GM19238 (cell line): ENCODE data around the gene GSC2.
A peak's percentile ranks its signal among the peaks of the same experiment; 100 is the strongest.
"Not testable (repeated sequence)": the region's sequence is repeated elsewhere in the genome, so short reads cannot be mapped to it uniquely, and the experiment has no call there.

Experiments used
- DNase-seq: peaks from one replicate; pipeline ENCODE4 v3.0.0; 2011; ENCODE audit warnings: low spot score; ENCODE audit not compliant: insufficient read length

GSC2 gene

GRCh38 chr22:19156109-19156508, 6.0 kb upstream of the GSC2 start:
- DNase-seq = not testable (repeated sequence)

DNA sequence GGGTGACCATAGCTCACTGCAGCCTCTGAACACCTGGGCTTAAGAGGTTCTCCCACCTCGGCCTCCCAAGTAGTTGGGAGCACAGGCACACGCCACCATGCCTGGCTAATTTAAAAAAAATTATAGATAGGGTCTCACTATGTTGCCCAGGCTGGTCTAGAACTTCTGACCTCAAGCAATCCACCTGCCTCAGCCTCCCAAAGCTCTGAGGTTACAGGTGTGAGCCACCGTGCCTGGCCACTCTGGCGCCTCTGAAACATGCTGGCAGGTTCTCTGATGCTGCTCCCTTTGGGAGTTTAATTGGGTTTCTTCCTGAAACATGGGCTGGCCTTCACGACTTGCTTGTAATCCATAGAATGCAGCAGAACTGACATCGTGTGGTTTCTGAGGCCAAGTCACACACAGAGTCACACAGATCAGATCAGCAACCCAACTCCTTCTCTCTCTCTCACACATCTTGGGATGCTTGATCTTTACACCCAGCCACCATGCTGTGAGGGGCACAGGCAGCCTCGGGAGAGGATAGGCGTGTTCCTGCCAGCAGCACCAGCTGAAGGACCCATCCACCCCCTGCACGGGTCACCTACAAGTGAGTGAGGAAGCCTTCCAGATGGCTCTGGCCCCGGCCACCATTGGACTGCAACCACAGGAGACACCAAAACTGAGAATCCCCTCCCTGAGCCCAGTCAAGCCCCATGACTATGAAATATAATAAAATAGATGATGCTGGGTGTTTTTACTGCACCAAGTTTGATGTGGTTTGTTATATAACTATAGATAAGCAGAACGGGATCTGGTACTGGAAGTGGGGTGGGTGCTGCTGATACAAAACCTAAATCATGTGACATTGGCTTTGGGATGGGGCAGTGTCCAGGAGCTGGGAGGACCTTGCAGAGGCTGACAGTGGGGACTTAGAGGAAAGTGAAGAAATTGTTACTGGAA, 3.1 kb upstream of the GSC2 start:
- no peak for DNase-seq

DNA sequence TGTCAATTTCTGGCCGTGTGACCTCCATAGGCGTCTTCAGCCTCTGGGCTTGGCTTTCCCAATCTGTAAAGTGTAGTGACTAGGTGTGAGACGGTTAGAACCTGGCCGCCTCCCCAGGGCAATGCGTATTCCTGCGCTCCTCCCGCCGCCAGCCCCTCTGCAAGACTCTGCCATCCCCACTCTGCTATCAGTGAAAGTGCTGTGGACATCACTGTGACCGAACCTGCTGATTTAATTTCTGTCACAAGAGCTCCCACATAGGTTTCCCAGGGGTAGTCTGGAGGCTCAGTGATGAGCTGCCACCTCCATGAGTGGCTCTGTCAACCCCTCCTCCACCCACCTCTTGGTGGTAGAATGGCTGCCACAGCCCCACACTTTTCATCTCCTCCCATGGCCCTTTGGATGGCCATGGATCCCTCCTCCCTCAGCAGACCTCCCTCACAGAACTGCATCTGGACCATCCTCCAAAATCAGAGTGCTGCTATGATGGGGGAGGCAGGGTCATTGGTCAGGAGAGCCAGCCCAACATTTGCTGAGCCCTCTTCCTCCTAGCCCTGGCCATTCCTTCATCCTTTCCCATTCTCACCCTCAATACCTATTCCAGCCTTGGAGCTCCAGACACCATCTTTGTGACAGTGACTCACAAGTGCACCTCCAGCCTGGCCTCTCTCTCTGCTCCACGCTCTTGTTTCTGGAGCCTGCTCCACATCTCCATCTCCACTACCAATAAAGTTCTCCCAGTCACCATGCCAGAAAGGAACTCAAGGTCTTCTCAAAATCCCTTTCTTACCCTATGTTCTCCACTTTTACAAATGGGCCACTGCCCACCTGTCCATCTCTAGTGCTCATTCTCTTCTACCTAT, 1.5 kb upstream of the GSC2 start:
- no peak for DNase-seq

DNA sequence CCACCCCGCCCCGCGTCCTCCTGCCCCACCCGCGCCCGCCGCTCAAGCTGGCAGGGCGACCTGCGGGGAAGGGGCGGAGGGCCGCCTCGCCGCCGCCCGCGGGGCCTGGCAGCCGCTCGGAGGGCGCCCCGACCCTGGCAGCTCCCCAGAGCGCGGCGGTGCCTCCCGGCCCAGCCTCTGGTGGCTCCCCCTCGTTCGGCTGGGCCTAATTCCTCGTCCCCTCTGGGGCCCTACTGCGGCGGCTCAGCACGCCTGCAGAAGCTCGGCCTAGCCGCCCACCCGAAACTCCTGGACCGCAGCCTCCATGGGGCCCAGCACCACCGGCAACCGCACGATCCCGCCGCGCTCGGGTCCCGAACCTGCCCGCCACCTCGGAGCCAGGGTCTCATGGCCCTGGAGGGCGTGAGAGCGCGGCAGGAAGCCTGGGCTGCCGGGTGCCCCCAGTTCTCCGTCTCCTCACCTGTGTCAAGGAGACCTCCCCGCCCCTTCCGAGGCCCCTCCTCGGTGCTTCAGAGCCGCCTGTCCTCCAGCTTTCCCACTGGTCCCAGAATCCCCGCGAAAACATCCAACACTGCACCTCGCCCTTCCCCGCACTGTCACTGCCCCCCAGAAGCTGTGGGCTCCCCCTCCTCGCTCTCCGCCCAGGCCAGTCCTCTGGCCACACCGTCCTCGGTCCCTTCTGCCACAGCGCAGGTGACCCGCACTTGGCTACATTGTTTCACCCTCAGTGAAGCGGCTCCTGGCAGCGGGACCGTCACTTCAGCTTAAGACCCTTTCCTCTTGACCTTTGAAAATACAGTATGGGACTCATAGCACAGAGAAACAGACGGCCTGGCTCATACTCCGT, 613 bp upstream of the GSC2 start:
- DNase-seq = no peak

DNA sequence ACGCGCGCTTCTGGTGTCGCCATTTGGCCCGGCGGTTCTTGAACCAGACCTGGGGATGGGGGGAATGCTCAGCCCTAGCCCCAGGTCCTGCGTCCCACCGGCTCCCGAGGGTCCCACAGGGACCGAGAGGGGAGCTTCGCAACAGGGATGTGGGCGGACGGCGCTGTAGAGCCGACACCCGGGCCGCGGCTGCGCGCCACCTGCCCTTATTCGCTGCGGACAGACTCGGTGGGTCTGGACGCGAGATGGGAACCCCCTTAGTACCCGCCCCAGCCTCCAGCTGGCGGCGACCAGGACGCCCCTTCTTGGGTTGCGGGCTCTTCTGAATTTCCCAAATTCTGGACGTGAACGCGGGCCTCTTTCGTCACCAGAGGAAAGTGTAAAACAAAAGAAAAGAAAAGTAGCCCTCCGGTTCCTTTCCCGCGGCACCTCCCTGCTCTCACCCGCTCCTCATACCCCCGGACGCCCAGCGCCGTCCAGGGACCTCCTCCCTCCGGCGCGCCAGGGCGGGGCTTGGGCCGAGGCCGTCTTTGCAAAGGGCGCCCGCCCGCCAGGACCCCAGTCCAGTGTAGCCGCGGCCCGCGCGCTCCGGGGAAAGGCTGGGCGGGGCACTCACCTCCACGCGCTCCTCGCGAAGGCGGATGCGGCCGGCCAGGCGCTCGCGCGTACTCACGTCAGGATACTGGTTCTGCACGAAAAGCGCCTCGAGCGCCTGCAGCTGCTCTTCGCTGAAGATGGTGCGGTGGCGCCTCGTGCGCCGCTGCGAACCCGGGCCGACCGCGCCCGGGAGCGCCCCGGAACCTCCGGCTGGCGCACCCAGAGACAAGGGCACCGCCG, 827 bp downstream of the GSC2 start:
- no peak for DNase-seq

GRCh38 chr22:19148417-19149046, 1.6 kb downstream of the GSC2 start:
- no peak for DNase-seq

- DNase-seq = no peak
Observed at GRCh38 chr22:19147195-19147780, 2.8 kb downstream of the GSC2 start.

DNA sequence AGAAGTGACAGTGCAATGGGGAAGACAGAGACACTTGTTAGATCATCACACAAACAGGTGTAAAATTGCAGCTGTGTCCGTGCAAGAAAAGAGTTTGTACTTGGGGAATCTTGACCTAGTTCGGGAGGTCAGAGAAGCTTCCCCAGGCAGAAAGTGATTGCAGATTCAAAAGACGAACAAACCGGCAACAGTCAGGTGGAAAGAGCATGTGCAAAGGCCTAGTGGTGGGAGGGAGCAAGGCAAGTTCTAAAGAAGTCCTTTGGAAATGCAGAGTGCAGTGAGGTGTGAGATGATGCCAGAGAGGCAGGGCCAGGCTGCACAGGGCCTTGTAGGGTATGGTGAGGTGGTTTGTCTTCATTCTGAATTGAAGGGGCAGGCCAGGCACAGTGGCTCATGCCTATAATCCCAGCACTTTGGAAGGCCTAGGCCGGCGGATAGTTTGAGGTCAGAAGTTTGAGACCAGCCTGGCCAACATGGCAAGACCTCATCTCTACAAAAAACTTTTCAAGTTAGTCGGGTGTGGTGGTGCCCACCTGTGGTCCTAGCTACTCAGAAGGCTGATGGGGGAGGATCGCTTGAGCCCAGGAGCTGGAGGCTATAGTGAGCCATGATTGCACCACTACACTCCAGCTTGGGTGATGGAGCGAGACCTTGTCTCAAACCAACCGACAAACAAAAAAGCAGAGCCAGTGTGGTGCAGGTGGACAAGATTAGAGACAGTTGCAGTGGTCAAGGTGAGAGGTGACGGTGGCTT, 3.7 kb downstream of the GSC2 start:
- DNase-seq = no peak

GRCh38 chr22:19143967-19144400, 6.1 kb downstream of the GSC2 start:
- DNase-seq = peak; percentile 41

DNA sequence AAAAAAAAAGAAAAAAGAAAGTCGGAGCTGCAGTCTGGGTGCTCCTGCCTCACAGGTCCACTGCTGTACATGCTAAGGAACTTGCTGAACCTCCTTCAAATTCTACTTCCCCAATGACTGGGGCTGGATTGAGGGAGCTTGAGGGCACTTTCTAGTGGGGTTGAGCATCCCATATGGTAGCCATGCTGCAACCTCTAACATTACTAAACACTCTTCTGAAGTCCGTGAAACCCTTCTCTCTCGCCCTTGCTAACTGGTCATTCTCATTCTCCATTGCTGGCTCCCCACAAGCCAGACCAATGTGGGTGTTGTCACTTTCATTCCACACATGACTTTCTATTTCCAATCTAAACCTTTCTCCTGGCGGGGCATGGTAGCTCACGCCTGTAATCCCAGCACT, 6.9 kb downstream of the GSC2 start:
- DNase-seq = no peak

- no peak for DNase-seq
Observed at GRCh38 chr22:19142394-19142793, 7.7 kb downstream of the GSC2 start.

- no peak for DNase-seq
Observed at GRCh38 chr22:19139974-19140373, 10.1 kb downstream of the GSC2 start.

DNA sequence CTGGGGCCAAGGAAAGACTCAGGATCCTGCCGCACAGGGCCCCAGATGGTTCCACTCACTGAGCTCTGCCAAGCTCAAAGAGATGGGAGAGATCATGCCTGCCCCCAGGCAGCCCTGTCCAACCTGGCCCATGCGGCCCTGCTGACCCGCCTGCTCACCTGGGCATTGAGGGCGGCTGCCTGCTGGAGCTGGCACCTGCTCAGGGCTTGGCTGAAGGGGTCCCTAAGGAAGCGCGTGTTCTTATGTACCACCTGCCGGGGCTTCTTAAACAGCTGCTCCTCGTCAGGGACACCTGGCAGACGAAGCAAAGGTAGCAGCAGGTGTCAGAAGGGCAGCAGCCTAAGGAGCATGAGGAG, 11.1 kb downstream of the GSC2 start:
- DNase-seq = no peak

- DNase-seq = no peak
Observed at GRCh38 chr22:19138217-19139000, 11.7 kb downstream of the GSC2 start.

GRCh38 chr22:19137384-19138216, 12.5 kb downstream of the GSC2 start:
- DNase-seq = no peak

- DNase-seq = no peak
Observed at GRCh38 chr22:19136915-19137314, 13.2 kb downstream of the GSC2 start.

DNA sequence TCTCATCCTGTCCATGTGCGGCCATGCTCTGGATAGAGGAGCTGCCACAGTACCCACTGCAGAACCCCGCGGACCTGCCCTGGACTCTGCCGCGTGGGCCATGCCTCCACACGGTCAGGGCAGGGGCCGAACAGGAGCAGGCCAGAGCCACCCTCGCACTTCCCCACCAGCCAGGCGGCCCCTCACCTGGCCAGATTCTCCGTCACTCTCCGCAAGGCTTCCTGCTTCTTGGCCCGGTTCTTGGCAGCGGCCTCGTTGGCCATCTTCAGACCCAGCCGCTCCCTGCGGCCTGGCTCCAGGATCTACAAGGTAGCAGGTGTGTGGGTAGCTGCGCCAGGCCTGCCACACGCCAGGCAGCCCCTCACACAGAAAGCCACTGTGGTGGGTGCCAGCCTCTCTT, 15.2 kb downstream of the GSC2 start:
- DNase-seq = no peak
